Chondrocyte (in vitro differentiated cells): ENCODE results near the gene TMEM40. TPM values are rescaled to one million over a fixed set of nuclear protein-coding genes. Genes with fewer than 3 reads are reported as not detected.

Source experiments
- DNase-seq: peaks from one replicate; pipeline ENCODE4 v3.0.0; 2021; ENCODE audit warnings: mixed read lengths, low spot score
- H3K27ac Mint-ChIP-seq: one replicate; pipeline ENCODE4 v1.8.0; 2021; ENCODE audit warnings: mild to moderate bottlenecking, moderate library complexity, mixed read lengths; ENCODE audit not compliant: unreplicated experiment
- H3K27me3 Mint-ChIP-seq: 2 replicates; pipeline ENCODE4 v1.8.0; 2021; ENCODE audit warnings: low read depth, mixed read lengths
- H3K36me3 Mint-ChIP-seq: 2 replicates; pipeline ENCODE4 v1.8.0; 2021; ENCODE audit warnings: low read depth, mixed read lengths
- H3K4me1 Mint-ChIP-seq: 2 replicates; pipeline ENCODE4 v1.8.0; 2021; ENCODE audit warnings: low read depth, mild to moderate bottlenecking, mixed read lengths
- H3K4me3 Mint-ChIP-seq: one replicate; pipeline ENCODE4 v1.8.0; 2021; ENCODE audit warnings: mild to moderate bottlenecking, moderate library complexity, mixed read lengths; ENCODE audit not compliant: unreplicated experiment
- H3K9me3 Mint-ChIP-seq: 2 replicates; pipeline ENCODE4 v1.8.0; 2021; ENCODE audit warnings: low read depth, mixed read lengths
- CTCF ChIP-seq: fragments of 200-600 bp; sonication (generic); IDR thresholded peaks from 2 replicates; pipeline ENCODE4 v1.5.0; 2021; ENCODE audit warnings: antibody characterized with exemption, mild to moderate bottlenecking, moderate library complexity
- total RNA-seq: library from RNA; stranded (reverse); gene quantifications from 3 replicates; pipeline ENCODE4 v1.2.1, GENCODE V29; 2021

The TMEM40 gene
- total RNA-seq, 1 donor from 2014 or later, result not detected

- H3K27ac Mint-ChIP-seq, result peak overlapping the region; percentile 90
- H3K9me3 Mint-ChIP-seq, result no peaks in the 10 kb centered on the region
- no peaks in the 10 kb centered on the region for H3K36me3 Mint-ChIP-seq
- no peaks in the 10 kb centered on the region for H3K27me3 Mint-ChIP-seq
- no peak overlapping the region for H3K4me3 Mint-ChIP-seq
- peak; percentile 72 for DNase-seq
- peaks cover 25% of the 10 kb centered on the region for H3K4me1 Mint-ChIP-seq
- TF ChIP-seq CTCF, result peak; percentile 53
These were observed 856 bp downstream of the TMEM40 start for GRCh38 chr3:12758025-12758781.

- Mint-ChIP-seq H3K9me3 (no peaks in the 10 kb centered on the region), H3K27me3 (no peaks in the 10 kb centered on the region), H3K4me1 (peaks cover 27% of the 10 kb centered on the region), H3K27ac (no peak overlapping the region), H3K4me3 (no peak overlapping the region), H3K36me3 (no peaks in the 10 kb centered on the region)
- no peak for DNase-seq
- TF ChIP-seq CTCF, result no peak
These were observed 2.4 kb downstream of the TMEM40 start for GRCh38 chr3:12756635-12757034.

GRCh38 chr3:12756175-12756574 lies 2.9 kb downstream of the TMEM40 start:
- no peak overlapping the region for H3K27ac Mint-ChIP-seq
- H3K27me3 Mint-ChIP-seq, result no peaks in the 10 kb centered on the region
- no peak overlapping the region for H3K4me3 Mint-ChIP-seq
- no peak for TF ChIP-seq CTCF
- DNase-seq, result no peak
- H3K36me3 Mint-ChIP-seq, result no peaks in the 10 kb centered on the region
- H3K9me3 Mint-ChIP-seq, result no peaks in the 10 kb centered on the region
- H3K4me1 Mint-ChIP-seq, result peaks cover 31% of the 10 kb centered on the region

GRCh38 chr3:12755754-12756153 lies 3.3 kb downstream of the TMEM40 start:
- no peak for TF ChIP-seq CTCF
- no peaks in the 10 kb centered on the region for H3K36me3 Mint-ChIP-seq
- peaks cover 36% of the 10 kb centered on the region for H3K4me1 Mint-ChIP-seq
- H3K9me3 Mint-ChIP-seq, result no peaks in the 10 kb centered on the region
- no peaks in the 10 kb centered on the region for H3K27me3 Mint-ChIP-seq
- H3K27ac Mint-ChIP-seq, result no peak overlapping the region
- no peak overlapping the region for H3K4me3 Mint-ChIP-seq
- DNase-seq, result no peak

- TF ChIP-seq CTCF, result no peak
- DNase-seq, result no peak
- Mint-ChIP-seq H3K27me3 (no peaks in the 10 kb centered on the region), H3K4me1 (peaks cover 39% of the 10 kb centered on the region), H3K27ac (no peak overlapping the region), H3K36me3 (no peaks in the 10 kb centered on the region), H3K4me3 (no peak overlapping the region), H3K9me3 (no peaks in the 10 kb centered on the region)
These were observed 4.7 kb downstream of the TMEM40 start for GRCh38 chr3:12754313-12754712.
